GM23338 (cell line): ENCODE data around the gene AGAP1. TPM values are rescaled to one million over a fixed set of nuclear protein-coding genes. Genes with fewer than 3 reads are reported as not detected.

Experiments used
- ATAC-seq: fragments of 200-7000 bp; cut with Tn5 transposase; 3 replicates; pipeline ENCODE4 v1.9.1; 2020
- DNase-seq: peaks from one replicate; pipeline ENCODE4 v3.0.0-alpha.2; 2015; ENCODE audit warnings: low spot score
- H2AFZ ChIP-seq: fragments of 200-600 bp; sonication (generic); 2 replicates; pipeline ENCODE4 v1.8.0; 2016; ENCODE audit warnings: antibody characterized with exemption, mild to moderate bottlenecking, moderate library complexity
- H3F3A ChIP-seq: fragments of 200-600 bp; sonication (generic); replicated peaks from 2 replicates; pipeline ENCODE4 v1.8.0; 2017; ENCODE audit warnings: antibody characterized with exemption, mixed run types, low read depth
- H3K27ac ChIP-seq: fragments of 200-600 bp; sonication (generic); 2 replicates; pipeline ENCODE4 v1.6.1; 2016; ENCODE audit warnings: low read depth
- H3K27me3 ChIP-seq: fragments of 200-600 bp; sonication (generic); 2 replicates; pipeline ENCODE4 v1.8.0; 2016; ENCODE audit warnings: mild to moderate bottlenecking, mixed run types, moderate library complexity; ENCODE audit not compliant: insufficient read depth
- H3K36me3 ChIP-seq: fragments of 200-600 bp; sonication (generic); 2 replicates; pipeline ENCODE4 v1.8.0; 2016; ENCODE audit warnings: mild to moderate bottlenecking; ENCODE audit not compliant: insufficient read depth
- H3K4me1 ChIP-seq: fragments of 200-600 bp; sonication (generic); 2 replicates; pipeline ENCODE4 v1.8.0; 2016; ENCODE audit warnings: mild to moderate bottlenecking, moderate library complexity; ENCODE audit not compliant: insufficient read depth
- H3K4me2 ChIP-seq: fragments of 200-600 bp; sonication (generic); 2 replicates; pipeline ENCODE4 v1.7.1; 2017; ENCODE audit warnings: mixed run types
- H3K4me3 ChIP-seq: fragments of 200-600 bp; sonication (generic); 2 replicates; pipeline ENCODE4 v1.6.1; 2016; ENCODE audit warnings: mixed run types
- H3K79me2 ChIP-seq: fragments of 200-600 bp; sonication (generic); replicated peaks from 2 replicates; pipeline ENCODE4 v1.8.0; 2017; ENCODE audit warnings: mild to moderate bottlenecking; ENCODE audit not compliant: insufficient read depth
- H3K9me2 ChIP-seq: fragments of 200-600 bp; sonication (generic); 2 replicates; pipeline ENCODE4 v1.8.0; 2017; ENCODE audit not compliant: insufficient read depth
- H4K20me1 ChIP-seq: fragments of 200-600 bp; sonication (generic); replicated peaks from 2 replicates; pipeline ENCODE4 v1.8.0; 2017; ENCODE audit warnings: mild to moderate bottlenecking; ENCODE audit not compliant: insufficient read depth
- H3K27ac Mint-ChIP-seq: 2 replicates; pipeline ENCODE4 v1.8.0; 2020; ENCODE audit warnings: inconsistent platforms, mild to moderate bottlenecking, moderate library complexity, mixed read lengths
- H3K27me3 Mint-ChIP-seq: 3 replicates; pipeline ENCODE4 v1.8.0; 2022; ENCODE audit warnings: low read depth, mild to moderate bottlenecking, moderate library complexity, mixed read lengths, inconsistent platforms; ENCODE audit not compliant: insufficient read depth, poor library complexity
- H3K36me3 Mint-ChIP-seq: 3 replicates; pipeline ENCODE4 v1.8.0; 2021; ENCODE audit warnings: low read depth, mild to moderate bottlenecking, inconsistent platforms, moderate library complexity, mixed read lengths
- H3K4me1 Mint-ChIP-seq: 3 replicates; pipeline ENCODE4 v1.8.0; 2020; ENCODE audit warnings: mild to moderate bottlenecking, inconsistent platforms, mixed read lengths
- H3K4me3 Mint-ChIP-seq: 3 replicates; pipeline ENCODE4 v1.8.0; 2021; ENCODE audit warnings: moderate library complexity, mild to moderate bottlenecking, inconsistent platforms, mixed read lengths
- H3K9me3 Mint-ChIP-seq: 3 replicates; pipeline ENCODE4 v1.8.0; 2020; ENCODE audit warnings: moderate library complexity, mild to moderate bottlenecking, inconsistent platforms, mixed read lengths
- JUNB ChIP-seq: IDR thresholded peaks from one replicate; pipeline ENCODE4 v1.6.1; 2016; ENCODE audit warnings: antibody characterized with exemption; ENCODE audit not compliant: unreplicated experiment
- REST ChIP-seq: IDR thresholded peaks from one replicate; pipeline ENCODE4 v1.6.1; 2018; ENCODE audit warnings: antibody characterized with exemption; ENCODE audit not compliant: unreplicated experiment
- ZNF462 ChIP-seq: fragments of 250-450 bp; sonication (Bioruptor Pico); IDR thresholded peaks from 2 replicates; pipeline ENCODE4 v1.5.0; 2020; ENCODE audit warnings: mild to moderate bottlenecking, moderate library complexity
- polyA plus RNA-seq: library from polyadenylated mRNA; unstranded; fragments of >200 nt; fragmentation: Nextera tagmentation; extraction: Ambion mirVana; gene quantifications from 2 replicates; pipeline ENCODE4 v1.2.1, GENCODE V29; 2016
- total RNA-seq: library from RNA; depleted of rRNA; stranded (reverse); fragments of >200 nt; shearing (Covaris generic); gene quantifications from 2 replicates; pipeline ENCODE4 v1.2.3, GENCODE V29; 2014

Gene AGAP1
- total and polyA plus RNA-seq, 2 experiments from 2014 or later, result 13.3 to 27.9 TPM

GRCh38 chr2:235500761-235501672 is 7.2 kb downstream of the AGAP1 start:
- Histone ChIP-seq H3F3A (0 out of 2 replicates have a peak, but pooled peaks cover 2% of the 10 kb centered on the region), H3K4me3 (no peak overlapping the region; the same call in 1 of the 2 replicates), H3K27me3 (no peaks in the 10 kb centered on the region), H4K20me1 (peaks cover 51% of the 10 kb centered on the region), H3K9me2 (no peaks in the 10 kb centered on the region), H3K4me2 (peak overlapping the region; percentile 52), H3K27ac (peak overlapping the region; percentile 46), H3K79me2 (peaks cover 97% of the 10 kb centered on the region), H3K4me1 (peaks cover 72% of the 10 kb centered on the region), H2AFZ (no peak overlapping the region), H3K36me3 (no peaks in the 10 kb centered on the region)
- no peaks in the 10 kb centered on the region for H3K9me3 Mint-ChIP-seq
- peak overlapping the region; percentile 59 for H3K4me3 Mint-ChIP-seq
- ATAC-seq (no peak), DNase-seq (no peak)
- H3K27me3 Mint-ChIP-seq, result peaks cover 9% of the 10 kb centered on the region
- peaks cover 87% of the 10 kb centered on the region for H3K4me1 Mint-ChIP-seq
- H3K36me3 Mint-ChIP-seq, result no peaks in the 10 kb centered on the region
- TF ChIP-seq ZNF462 (CRISPR knock-in tag), result no peak
- no peak for TF ChIP-seq REST
- no peak for TF ChIP-seq JUNB
- H3K27ac Mint-ChIP-seq, result peak overlapping the region; percentile 77; the same call in 1 of the 2 replicates
